ENCODE results near the gene FRMPD4. TPM values are rescaled to one million over a fixed set of nuclear protein-coding genes. Genes with fewer than 3 reads are reported as not detected.
"Not testable (repeated sequence)": the region's sequence is repeated elsewhere in the genome, so short reads cannot be mapped to it uniquely, and the experiment has no call there.

Gene FRMPD4
- total RNA-seq, 2 experiments from 2014 or later: not detected

GRCh38 chrX:12162420-12162819 lies 24.1 kb downstream of the FRMPD4 start:
- DNase-seq: no peak
- Mint-ChIP-seq H3K9me3 (no peaks in the 10 kb centered on the region), H3K27me3 (no peaks in the 10 kb centered on the region), H3K4me3 (no peak overlapping the region), H3K4me1 (no peaks in the 10 kb centered on the region), H3K27ac (no peak overlapping the region), H3K36me3 (no peaks in the 10 kb centered on the region)

GRCh38 chrX:12164180-12164579 lies 25.9 kb downstream of the FRMPD4 start:
- not testable (repeated sequence) for H3K9me3 Mint-ChIP-seq, H3K4me1 Mint-ChIP-seq, H3K36me3 Mint-ChIP-seq, DNase-seq, H3K27me3 Mint-ChIP-seq, H3K27ac Mint-ChIP-seq, H3K4me3 Mint-ChIP-seq

GRCh38 chrX:12170755-12171154 lies 32.5 kb downstream of the FRMPD4 start:
- no peaks in the 10 kb centered on the region for H3K4me1 Mint-ChIP-seq
- H3K27ac Mint-ChIP-seq: no peak overlapping the region
- no peaks in the 10 kb centered on the region for H3K9me3 Mint-ChIP-seq
- H3K36me3 Mint-ChIP-seq: no peaks in the 10 kb centered on the region
- no peak overlapping the region for H3K4me3 Mint-ChIP-seq
- no peaks in the 10 kb centered on the region for H3K27me3 Mint-ChIP-seq
- no peak for DNase-seq

GRCh38 chrX:12174358-12174757 lies 36.1 kb downstream of the FRMPD4 start:
- Mint-ChIP-seq H3K9me3 (no peaks in the 10 kb centered on the region), H3K4me3 (no peak overlapping the region), H3K27ac (no peak overlapping the region), H3K36me3 (no peaks in the 10 kb centered on the region), H3K4me1 (no peaks in the 10 kb centered on the region), H3K27me3 (peaks cover 3% of the 10 kb centered on the region)
- DNase-seq: no peak

GRCh38 chrX:12197030-12197429 lies 58.8 kb downstream of the FRMPD4 start:
- H3K36me3 Mint-ChIP-seq: no peaks in the 10 kb centered on the region
- no peak overlapping the region for H3K4me3 Mint-ChIP-seq
- DNase-seq: no peak
- H3K9me3 Mint-ChIP-seq: no peaks in the 10 kb centered on the region
- no peaks in the 10 kb centered on the region for H3K4me1 Mint-ChIP-seq
- no peaks in the 10 kb centered on the region for H3K27me3 Mint-ChIP-seq
- H3K27ac Mint-ChIP-seq: no peak overlapping the region

GRCh38 chrX:12206413-12206812 lies 68.1 kb downstream of the FRMPD4 start:
- no peak for DNase-seq
- Mint-ChIP-seq H3K36me3 (no peaks in the 10 kb centered on the region), H3K27ac (no peak overlapping the region), H3K4me3 (no peak overlapping the region), H3K9me3 (peaks cover 2% of the 10 kb centered on the region), H3K4me1 (no peaks in the 10 kb centered on the region), H3K27me3 (peaks cover 13% of the 10 kb centered on the region)

GRCh38 chrX:12210196-12210815 lies 72.0 kb downstream of the FRMPD4 start:
- Mint-ChIP-seq H3K4me3 (no peak overlapping the region), H3K27me3 (peaks cover 6% of the 10 kb centered on the region), H3K36me3 (no peaks in the 10 kb centered on the region), H3K9me3 (peaks cover 2% of the 10 kb centered on the region), H3K4me1 (no peaks in the 10 kb centered on the region), H3K27ac (no peak overlapping the region)
- DNase-seq: no peak

GRCh38 chrX:12210971-12211370 lies 72.7 kb downstream of the FRMPD4 start:
- no peaks in the 10 kb centered on the region for H3K36me3 Mint-ChIP-seq
- peaks cover 2% of the 10 kb centered on the region for H3K9me3 Mint-ChIP-seq
- peaks cover 8% of the 10 kb centered on the region for H3K27me3 Mint-ChIP-seq
- no peak overlapping the region for H3K4me3 Mint-ChIP-seq
- DNase-seq: no peak
- no peaks in the 10 kb centered on the region for H3K4me1 Mint-ChIP-seq
- H3K27ac Mint-ChIP-seq: no peak overlapping the region

- no peak for DNase-seq
- no peaks in the 10 kb centered on the region for H3K36me3 Mint-ChIP-seq
- H3K27ac Mint-ChIP-seq: no peak overlapping the region
- H3K4me1 Mint-ChIP-seq: no peaks in the 10 kb centered on the region
- no peak overlapping the region for H3K4me3 Mint-ChIP-seq
- H3K27me3 Mint-ChIP-seq: no peaks in the 10 kb centered on the region
- no peaks in the 10 kb centered on the region for H3K9me3 Mint-ChIP-seq
Measured at GRCh38 chrX:12223650-12224049, 85.4 kb downstream of the FRMPD4 start.

GRCh38 chrX:12225107-12225506 lies 86.8 kb downstream of the FRMPD4 start:
- Mint-ChIP-seq H3K4me1 (no peaks in the 10 kb centered on the region), H3K4me3 (no peak overlapping the region), H3K27ac (no peak overlapping the region), H3K9me3 (no peaks in the 10 kb centered on the region), H3K27me3 (no peaks in the 10 kb centered on the region), H3K36me3 (no peaks in the 10 kb centered on the region)
- DNase-seq: no peak

- no peak overlapping the region for H3K4me3 Mint-ChIP-seq
- H3K36me3 Mint-ChIP-seq: no peaks in the 10 kb centered on the region
- H3K9me3 Mint-ChIP-seq: no peaks in the 10 kb centered on the region
- no peak overlapping the region for H3K27ac Mint-ChIP-seq
- no peak for DNase-seq
- no peaks in the 10 kb centered on the region for H3K27me3 Mint-ChIP-seq
- H3K4me1 Mint-ChIP-seq: no peaks in the 10 kb centered on the region
Measured at GRCh38 chrX:12227412-12228041, 89.3 kb downstream of the FRMPD4 start.

- DNase-seq: no peak
- Mint-ChIP-seq H3K27ac (no peak overlapping the region), H3K27me3 (no peaks in the 10 kb centered on the region), H3K36me3 (no peaks in the 10 kb centered on the region), H3K4me1 (no peaks in the 10 kb centered on the region), H3K4me3 (no peak overlapping the region), H3K9me3 (no peaks in the 10 kb centered on the region)
Measured at GRCh38 chrX:12228862-12229261, 90.6 kb downstream of the FRMPD4 start.

- no peak for DNase-seq
- no peaks in the 10 kb centered on the region for H3K27me3 Mint-ChIP-seq
- H3K4me1 Mint-ChIP-seq: no peaks in the 10 kb centered on the region
- no peak overlapping the region for H3K4me3 Mint-ChIP-seq
- H3K36me3 Mint-ChIP-seq: no peaks in the 10 kb centered on the region
- no peaks in the 10 kb centered on the region for H3K9me3 Mint-ChIP-seq
- no peak overlapping the region for H3K27ac Mint-ChIP-seq
Measured at GRCh38 chrX:12229986-12230385, 91.7 kb downstream of the FRMPD4 start.

- H3K27ac Mint-ChIP-seq: no peak overlapping the region
- no peak overlapping the region for H3K4me3 Mint-ChIP-seq
- no peaks in the 10 kb centered on the region for H3K4me1 Mint-ChIP-seq
- H3K27me3 Mint-ChIP-seq: no peaks in the 10 kb centered on the region
- no peaks in the 10 kb centered on the region for H3K36me3 Mint-ChIP-seq
- no peaks in the 10 kb centered on the region for H3K9me3 Mint-ChIP-seq
- DNase-seq: no peak
Measured at GRCh38 chrX:12234534-12235329, 96.5 kb downstream of the FRMPD4 start.

- Mint-ChIP-seq H3K27me3 (no peaks in the 10 kb centered on the region), H3K4me3 (no peak overlapping the region), H3K36me3 (no peaks in the 10 kb centered on the region), H3K4me1 (no peaks in the 10 kb centered on the region), H3K27ac (no peak overlapping the region), H3K9me3 (no peaks in the 10 kb centered on the region)
- DNase-seq: no peak
Measured at GRCh38 chrX:12236156-12236555, 97.9 kb downstream of the FRMPD4 start.

- H3K4me1 Mint-ChIP-seq: no peaks in the 10 kb centered on the region
- H3K27ac Mint-ChIP-seq: no peak overlapping the region
- H3K36me3 Mint-ChIP-seq: no peaks in the 10 kb centered on the region
- H3K4me3 Mint-ChIP-seq: no peak overlapping the region
- no peaks in the 10 kb centered on the region for H3K27me3 Mint-ChIP-seq
- no peak for DNase-seq
- no peaks in the 10 kb centered on the region for H3K9me3 Mint-ChIP-seq
Measured at GRCh38 chrX:12237131-12237530, 98.9 kb downstream of the FRMPD4 start.

All from activated naive CD8-positive, alpha-beta T cell treated with anti-CD3 and anti-CD28 coated beads for 36 hours (primary cell).